Breast epithelium (tissue), 4 donors: ENCODE results near the gene SEC23IP. TPM values are rescaled to one million over a fixed set of nuclear protein-coding genes. Genes with fewer than 3 reads are reported as not detected.

ENCODE experiments used
- DNase-seq, 2 donors: peaks; one replicate each; pipeline ENCODE4 v3.0.0-alpha.2; 2019; ENCODE audit warnings: low spot score in 2 of 2
- H3K27ac ChIP-seq, 2 donors: fragments of 200-600 bp; sonication (generic) in 1 of 2; one replicate each; pipeline ENCODE4 v1.5.1; 2016 to 2019; ENCODE audit warnings: mild to moderate bottlenecking in 1 of 2
- H3K27me3 ChIP-seq, 2 donors: fragments of 200-600 bp; sonication (generic) in 1 of 2; one replicate each; pipeline versions ENCODE4 v1.5.1 to v1.6.0; 2017 to 2019; ENCODE audit warnings: control low read depth in 1 of 2, mild to moderate bottlenecking in 1 of 2
- H3K36me3 ChIP-seq: fragments of 200-600 bp; one replicate; pipeline ENCODE4 v1.5.1; 2019
- H3K4me1 ChIP-seq, 2 donors: fragments of 200-600 bp; sonication (generic); one replicate each; pipeline ENCODE4 v1.5.1; 2016 to 2019; ENCODE audit warnings: control low read depth in 1 of 2
- H3K4me3 ChIP-seq, 3 donors: fragments of 200-600 bp; sonication (generic); 1 replicate in 2 of 3; 2 replicates in 1 of 3; pipeline ENCODE4 v1.5.1; 2016 to 2019; ENCODE audit warnings: mild to moderate bottlenecking in 3 of 3, moderate library complexity in 2 of 3
- H3K9me3 ChIP-seq, 2 donors: fragments of 200-600 bp; sonication (generic) in 1 of 2; one replicate each; pipeline ENCODE4 v1.5.1; 2016 to 2019; ENCODE audit warnings: control low read depth in 1 of 2
- CTCF ChIP-seq, 3 donors: fragments of 450-650 bp; IDR thresholded peaks; one replicate each; pipeline ENCODE4 v1.5.1; 2016 to 2017; ENCODE audit warnings: antibody characterized with exemption in 3 of 3, mild to moderate bottlenecking in 3 of 3, moderate library complexity in 3 of 3
- POLR2A ChIP-seq: fragments of 450-650 bp; IDR thresholded peaks from one replicate; pipeline ENCODE4 v1.6.1; 2016; ENCODE audit warnings: antibody characterized with exemption, mild to moderate bottlenecking, moderate library complexity
- POLR2AphosphoS5 ChIP-seq, 3 donors: sonication (generic); formaldehyde crosslinking; IDR thresholded peaks; one replicate each; pipeline ENCODE4 v1.6.1; 2017; ENCODE audit warnings: antibody characterized with exemption in 3 of 3
- intact Hi-C: fragments of 100-400 bp; cut with DNase I; formaldehyde crosslinking; loops from one replicate; pipeline ENCODE4 v1.15.1; 2023; ENCODE audit warnings: low total_unique reads
- total RNA-seq, 3 donors: library from RNA; depleted of rRNA; stranded (reverse); fragments of >200 nt; gene quantifications; one replicate each; pipeline ENCODE4 v1.1.0, GENCODE V29; 2016

The SEC23IP gene
- total RNA-seq, 3 donors from 2014 or later, result 19.9 to 35.0 (median 25.9) TPM

- Histone ChIP-seq H3K36me3 (no peaks in the 10 kb centered on the region), H3K9me3 (no peaks in the 10 kb centered on the region), H3K4me3 (no peak overlapping the region), H3K4me1 (no peaks in the 10 kb centered on the region), H3K27me3 (no peaks in the 10 kb centered on the region), H3K27ac (no peak overlapping the region)
- intact Hi-C loops, result no loop called here
- TF ChIP-seq POLR2AphosphoS5 (IDR thresholded peaks at IDR 0.05) (no peak), POLR2A (no peak), CTCF (IDR thresholded peaks at IDR 0.05) (no peak)
- DNase-seq, result no peak
Measured at GRCh38 chr10:119940487-119940886, 48.0 kb downstream of the SEC23IP start.

- intact Hi-C loops, result no loop called here
- H3K4me3 ChIP-seq, result no peak overlapping the region
- no peaks in the 10 kb centered on the region for H3K36me3 ChIP-seq
- no peak overlapping the region for H3K27ac ChIP-seq
- no peak for DNase-seq
- no peaks in the 10 kb centered on the region for H3K9me3 ChIP-seq
- TF ChIP-seq CTCF (IDR thresholded peaks at IDR 0.05) (no peak), POLR2AphosphoS5 (IDR thresholded peaks at IDR 0.05) (no peak), POLR2A (no peak)
- H3K4me1 ChIP-seq, result no peaks in the 10 kb centered on the region
- no peaks in the 10 kb centered on the region for H3K27me3 ChIP-seq
Measured at GRCh38 chr10:119942973-119943372, 50.4 kb downstream of the SEC23IP start.

GRCh38 chr10:119945805-119946204, 53.3 kb downstream of the SEC23IP start:
- no peak for DNase-seq
- TF ChIP-seq POLR2AphosphoS5 (IDR thresholded peaks at IDR 0.05), result no peak
- TF ChIP-seq CTCF (IDR thresholded peaks at IDR 0.05), result no peak
- no peak for TF ChIP-seq POLR2A
- H3K27ac ChIP-seq, result no peak overlapping the region
- intact Hi-C loops, result no loop called here
- no peak overlapping the region for H3K4me3 ChIP-seq
- H3K27me3 ChIP-seq, result no peaks in the 10 kb centered on the region
- H3K9me3 ChIP-seq, result no peaks in the 10 kb centered on the region
- H3K4me1 ChIP-seq, result no peaks in the 10 kb centered on the region
- H3K36me3 ChIP-seq, result no peaks in the 10 kb centered on the region

- intact Hi-C loops, result no loop called here
- no peak overlapping the region for H3K4me3 ChIP-seq
- no peak for DNase-seq
- no peaks in the 10 kb centered on the region for H3K36me3 ChIP-seq
- H3K27ac ChIP-seq, result no peak overlapping the region
- H3K9me3 ChIP-seq, result no peaks in the 10 kb centered on the region
- TF ChIP-seq POLR2A, result no peak
- no peak for TF ChIP-seq POLR2AphosphoS5 (IDR thresholded peaks at IDR 0.05)
- no peak for TF ChIP-seq CTCF (IDR thresholded peaks at IDR 0.05)
- no peaks in the 10 kb centered on the region for H3K27me3 ChIP-seq
- no peaks in the 10 kb centered on the region for H3K4me1 ChIP-seq
Measured at GRCh38 chr10:119947300-119947699, 54.8 kb downstream of the SEC23IP start.

- no peaks in the 10 kb centered on the region for H3K9me3 ChIP-seq
- no peaks in the 10 kb centered on the region for H3K36me3 ChIP-seq
- H3K27ac ChIP-seq, result no peak overlapping the region
- no peak for DNase-seq
- H3K27me3 ChIP-seq, result no peaks in the 10 kb centered on the region
- H3K4me3 ChIP-seq, result no peak overlapping the region
- H3K4me1 ChIP-seq, result no peaks in the 10 kb centered on the region
- intact Hi-C loops, result no loop called here
- TF ChIP-seq CTCF (IDR thresholded peaks at IDR 0.05) (no peak), POLR2AphosphoS5 (IDR thresholded peaks at IDR 0.05) (no peak), POLR2A (no peak)
Measured at GRCh38 chr10:119957451-119957850, 64.9 kb downstream of the SEC23IP start.
